Endothelial cell of umbilical vein (primary cell): ENCODE results near the gene PLA2G15. TPM values are rescaled to one million over a fixed set of nuclear protein-coding genes. Genes with fewer than 3 reads are reported as not detected.

Experiments
- BruUV-seq: library from RNA; stranded (reverse); fragments of 400-500 nt; replicated peaks from 2 replicates; lab custom pipeline; 2021; lab: Mats Ljungman, UMichigan
- CTCF ChIA-PET: fragments of 300-600, 350-600 bp; sonication (Branson Sonifier 250); formaldehyde crosslinking; loops from one replicate; lab custom pipeline; 2021; ENCODE audit warnings: antibody characterized with exemption, inconsistent platforms; lab: Charles Lee
- POLR2A ChIA-PET: fragments of 300-600, 350-600 bp; sonication (Branson Sonifier 250); formaldehyde crosslinking; loops from one replicate; lab custom pipeline; 2021; ENCODE audit warnings: antibody characterized with exemption, inconsistent platforms; lab: Charles Lee
- DNase-seq: peaks from one replicate; pipeline ENCODE4 v3.0.0-alpha.2; 2011; ENCODE audit warnings: low read depth, low spot score
- FAIRE-seq: peaks from 2 replicates; lab custom pipeline; 2011; peaks lifted over from hg19 to GRCh38; lab: Jason Lieb, UNC
- H2AFZ ChIP-seq: 2 replicates; pipeline ENCODE4 v1.6.0; 2012; ENCODE audit warnings: low read depth, low read length, control low read depth, inconsistent platforms
- H3K27ac ChIP-seq: 2 replicates; pipeline ENCODE4 v1.5.1; 2011; ENCODE audit warnings: low read depth, mild to moderate bottlenecking, control low read depth, low read length, moderate library complexity; ENCODE audit not compliant: insufficient read depth
- H3K27me3 ChIP-seq, 2 experiments: 2 replicates each; pipeline versions ENCODE4 v1.6.0 to v1.6.1; 2011; ENCODE audit warnings: low read length in 2 of 2, mixed read lengths in 1 of 2; ENCODE audit not compliant: control insufficient read depth in 2 of 2, insufficient read depth in 2 of 2
- H3K36me3 ChIP-seq, 2 experiments: 2 replicates in 1 of 2; 3 replicates in 1 of 2; pipeline ENCODE4 v1.5.1; 2011; ENCODE audit warnings: low read length in 2 of 2, mild to moderate bottlenecking in 1 of 2, moderate library complexity in 1 of 2; ENCODE audit not compliant: control insufficient read depth in 2 of 2, insufficient read depth in 2 of 2; ENCODE audit errors: extremely low read depth in 1 of 2
- H3K4me1 ChIP-seq: 3 replicates; pipeline ENCODE4 v1.5.1; 2011; ENCODE audit warnings: mild to moderate bottlenecking, low read length; ENCODE audit not compliant: control insufficient read depth, insufficient read depth; ENCODE audit errors: extremely low read depth
- H3K4me2 ChIP-seq: 2 replicates; pipeline ENCODE4 v1.6.1; 2011; ENCODE audit warnings: low read length, control low read depth, mixed read lengths; ENCODE audit not compliant: insufficient read depth
- H3K4me3 ChIP-seq, 3 experiments: fragments of 200-600 bp in 1 of 3; sonication (generic), shearing (Covaris generic) in 1 of 3; replicated peaks in 1 of 3; 2 replicates each; pipeline ENCODE4 v1.5.1; 2011 to 2016; ENCODE audit warnings: control low read depth in 3 of 3, low read length in 3 of 3, mild to moderate bottlenecking in 2 of 3, inconsistent platforms in 1 of 3, low read depth in 1 of 3, moderate library complexity in 1 of 3; ENCODE audit not compliant: insufficient read depth in 1 of 3
- H3K79me2 ChIP-seq: 2 replicates; pipeline ENCODE4 v1.6.0; 2012; ENCODE audit warnings: low read length, inconsistent platforms; ENCODE audit not compliant: control insufficient read depth, insufficient read depth
- H3K9ac ChIP-seq: replicated peaks from 2 replicates; pipeline ENCODE3; 2011; ENCODE audit warnings: low read length, control low read depth; ENCODE audit not compliant: insufficient read depth; ENCODE audit errors: extremely low read depth
- H3K9me1 ChIP-seq: replicated peaks from 3 replicates; pipeline ENCODE4 v1.6.0; 2011; ENCODE audit warnings: mild to moderate bottlenecking, low read length; ENCODE audit not compliant: control insufficient read depth, insufficient read depth; ENCODE audit errors: extremely low read depth
- H3K9me3 ChIP-seq: replicated peaks from 2 replicates; pipeline ENCODE4 v1.5.1; 2012; ENCODE audit warnings: low read length, inconsistent platforms; ENCODE audit not compliant: control insufficient read depth, insufficient read depth
- H4K20me1 ChIP-seq: replicated peaks from 2 replicates; pipeline ENCODE3; 2011; ENCODE audit warnings: mild to moderate bottlenecking, low read length; ENCODE audit not compliant: control insufficient read depth, insufficient read depth; ENCODE audit errors: extremely low read depth
- CTCF ChIP-seq, 2 donors: IDR thresholded peaks; 1 replicate in 1 of 2; 2 replicates in 1 of 2; pipeline ENCODE4 v1.5.1; 2011; ENCODE audit warnings: low read length in 2 of 2, mild to moderate bottlenecking in 2 of 2, moderate library complexity in 2 of 2, control low read depth in 1 of 2, inconsistent platforms in 1 of 2, low read depth in 1 of 2; ENCODE audit not compliant: insufficient read depth in 1 of 2; ENCODE audit errors: extremely low read depth in 1 of 2
- EZH2 ChIP-seq: IDR thresholded peaks from 2 replicates; pipeline ENCODE4 v1.6.1; 2012; ENCODE audit warnings: borderline replicate concordance, low read depth, mild to moderate bottlenecking, moderate library complexity, low read length, inconsistent platforms; ENCODE audit not compliant: severe bottlenecking
- FOS ChIP-seq: IDR thresholded peaks from 2 replicates; pipeline ENCODE4 v1.6.1; 2011; ENCODE audit warnings: mild to moderate bottlenecking, low read length, moderate library complexity, borderline replicate concordance; ENCODE audit not compliant: insufficient read depth
- GATA2 ChIP-seq: IDR thresholded peaks from 2 replicates; pipeline ENCODE4 v1.7.0; 2011; ENCODE audit warnings: low read depth, mild to moderate bottlenecking, moderate library complexity, mixed read lengths, low read length; ENCODE audit not compliant: insufficient read length, insufficient read depth
- JUN ChIP-seq: IDR thresholded peaks from 2 replicates; pipeline ENCODE4 v1.6.1; 2011; ENCODE audit warnings: borderline replicate concordance, low read depth; ENCODE audit not compliant: insufficient read length, insufficient read depth
- MYC ChIP-seq: IDR thresholded peaks from one replicate; pipeline ENCODE4 v1.6.1; 2011; ENCODE audit warnings: mild to moderate bottlenecking, low read depth, low read length
- POLR2A ChIP-seq: IDR thresholded peaks from 2 replicates; pipeline ENCODE4 v1.6.1; 2012; ENCODE audit warnings: low read depth, mild to moderate bottlenecking, control low read depth, low read length
- POLR2AphosphoS5 ChIP-seq: IDR thresholded peaks from 2 replicates; pipeline ENCODE4 v1.6.1; 2012; ENCODE audit warnings: low read depth, mild to moderate bottlenecking, control low read depth, low read length, moderate library complexity; ENCODE audit not compliant: insufficient read depth
- dilution Hi-C: fragments of 300-500 bp; cut with MboI; formaldehyde crosslinking; loops from one replicate; pipeline ENCODE4 v1.15.0; 2019; ENCODE audit warnings: low sequenced_read_pairs; ENCODE audit not compliant: extremely low pct_ligation_motif_present
- intact Hi-C: fragments of 100-400 bp; cut with micrococcal nuclease; formaldehyde crosslinking; loops from one replicate; pipeline ENCODE4 v1.10.0; 2022
- polyA plus RNA-seq, 4 experiments: library from polyadenylated mRNA; depleted of rRNA in 3 of 4; stranded (reverse) in 3 of 4; unstranded in 1 of 4; fragments of >200 nt; gene quantifications; 2 replicates each; pipeline versions ENCODE4 v1.2.1 to v1.2.3, GENCODE V29; 2011 to 2012; ENCODE audit warnings: missing spikeins in 1 of 4
- total RNA-seq: library from RNA; stranded (reverse); gene quantifications from 2 replicates; pipeline ENCODE4 v1.2.3, GENCODE V29; 2021
- TF ChIP-seq, protein P1 (sequence below): IDR thresholded peaks from 2 replicates; pipeline ENCODE4 v1.6.1; 2011; ENCODE audit not compliant: insufficient read depth, insufficient read length

The PLA2G15 gene
- total and polyA plus RNA-seq, 2 donors (not counting 3 experiments of a cell fraction or from before 2014, with no cell fraction given), result 24.3 to 41.8 TPM

- H4K20me1 ChIP-seq, result no peaks in the 10 kb centered on the region
- BruUV-seq, result no TSS peak
- H3K9ac ChIP-seq, result peak overlapping the region; percentile 57
- DNase-seq (peak; percentile 40), FAIRE-seq (no peak)
- peak overlapping the region; percentile 17 for H3K4me2 ChIP-seq
- no peaks in the 10 kb centered on the region for H3K9me1 ChIP-seq
- H3K9me3 ChIP-seq, result no peaks in the 10 kb centered on the region
- H3K4me3 ChIP-seq, result peak overlapping the region in 1 of 3 experiments; percentile 35
- peaks cover 13% of the 10 kb centered on the region for H3K4me1 ChIP-seq
- H3K27ac ChIP-seq, result peak overlapping the region; percentile 93
- intact Hi-C loops, result loop anchor here (2.0 kb wide), 1 partner anchor 344 kb away; the partner anchor contains the start of gene PSKH1
- CTCF ChIA-PET, result interaction anchor here (0.9 to 3.4 kb wide), 5 partner anchors 15 to 143 kb away, joined by 3 to 30 read pairs (median 8); partner anchors contain the start of gene SLC7A6
- H3K27me3 ChIP-seq, result no peaks in the 10 kb centered on the region
- H2AFZ ChIP-seq, result peak overlapping the region; percentile 0
- POLR2A ChIA-PET, result interaction anchor here (0.6 to 1.3 kb wide), 3 partner anchors 19 to 152 kb away, joined by 3 to 7 read pairs (median 4); partner anchors contain the start of gene NFATC3
- TF ChIP-seq EZH2, result no peak
- TF ChIP-seq, protein P1, sequence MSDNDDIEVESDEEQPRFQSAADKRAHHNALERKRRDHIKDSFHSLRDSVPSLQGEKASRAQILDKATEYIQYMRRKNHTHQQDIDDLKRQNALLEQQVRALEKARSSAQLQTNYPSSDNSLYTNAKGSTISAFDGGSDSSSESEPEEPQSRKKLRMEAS, result no peak
- TF ChIP-seq FOS, result no peak
- TF ChIP-seq POLR2A, result no peak
- TF ChIP-seq JUN, result no peak
- H3K36me3 ChIP-seq, result no peaks in the 10 kb centered on the region
- dilution Hi-C loops, result no loop called here
- no peaks in the 10 kb centered on the region for H3K79me2 ChIP-seq
These were observed 8.3 kb upstream of the PLA2G15 start for GRCh38 chr16:68236826-68237242.

GRCh38 chr16:68237243-68238028 is 7.7 kb upstream of the PLA2G15 start:
- H3K4me1 ChIP-seq, result peaks cover 13% of the 10 kb centered on the region
- intact Hi-C loops (loop anchor here (2.0 kb wide), 1 partner anchor 345 kb away; the partner anchor contains the start of gene PSKH1), dilution Hi-C loops (no loop called here)
- peak overlapping the region; percentile 63 for H2AFZ ChIP-seq
- FAIRE-seq, result peak; percentile 99
- POLR2A ChIA-PET, result interaction anchor here (0.6 to 1.3 kb wide), 5 partner anchors 20 to 271 kb away, joined by 3 to 7 read pairs (median 4); partner anchors contain the start of gene NFATC3
- H3K9ac ChIP-seq, result peak overlapping the region; percentile 89
- peak overlapping the region; percentile 66 for H3K4me2 ChIP-seq
- BruUV-seq, result TSS peak; percentile 91
- peak overlapping the region in 2 of 3 experiments; percentile 42 to 43 for H3K4me3 ChIP-seq
- H4K20me1 ChIP-seq, result no peaks in the 10 kb centered on the region
- DNase-seq, result peak; percentile 98
- no peak for TF ChIP-seq GATA2
- TF ChIP-seq JUN, result no peak
- TF ChIP-seq, protein P1, result peak; percentile 54
- peak; percentile 45 for TF ChIP-seq FOS
- peak; percentile 96 for TF ChIP-seq POLR2AphosphoS5
- no peak for TF ChIP-seq EZH2
- peak; percentile 99 for TF ChIP-seq POLR2A
- TF ChIP-seq MYC, result no peak
- TF ChIP-seq CTCF (IDR thresholded peaks at IDR 0.05; ENCODE audit: extremely low read depth in 1 of 2, insufficient read depth in 1 of 2, low read depth in 1 of 2, low read length in 2 of 2), result no peak
- H3K9me3 ChIP-seq, result no peaks in the 10 kb centered on the region
- peak overlapping the region; percentile 93 for H3K27ac ChIP-seq
- no peaks in the 10 kb centered on the region for H3K9me1 ChIP-seq
- no peaks in the 10 kb centered on the region for H3K36me3 ChIP-seq
- H3K27me3 ChIP-seq, result no peaks in the 10 kb centered on the region
- CTCF ChIA-PET, result interaction anchor here (0.6 to 3.4 kb wide), 6 partner anchors 14 to 710 kb away, joined by 3 to 30 read pairs (median 6); partner anchors contain the start of gene SLC7A6
- H3K79me2 ChIP-seq, result no peaks in the 10 kb centered on the region
